Endometrium (tissue), 2 donors: ENCODE measurements around the gene PAK6.

Source experiments
- FAIRE-seq: peaks from 2 replicates; lab custom pipeline; 2012; peaks lifted over from hg19 to GRCh38; lab: Jason Lieb, UNC
- donor health status: control.
- donor health status: control.

Gene PAK6

DNA sequence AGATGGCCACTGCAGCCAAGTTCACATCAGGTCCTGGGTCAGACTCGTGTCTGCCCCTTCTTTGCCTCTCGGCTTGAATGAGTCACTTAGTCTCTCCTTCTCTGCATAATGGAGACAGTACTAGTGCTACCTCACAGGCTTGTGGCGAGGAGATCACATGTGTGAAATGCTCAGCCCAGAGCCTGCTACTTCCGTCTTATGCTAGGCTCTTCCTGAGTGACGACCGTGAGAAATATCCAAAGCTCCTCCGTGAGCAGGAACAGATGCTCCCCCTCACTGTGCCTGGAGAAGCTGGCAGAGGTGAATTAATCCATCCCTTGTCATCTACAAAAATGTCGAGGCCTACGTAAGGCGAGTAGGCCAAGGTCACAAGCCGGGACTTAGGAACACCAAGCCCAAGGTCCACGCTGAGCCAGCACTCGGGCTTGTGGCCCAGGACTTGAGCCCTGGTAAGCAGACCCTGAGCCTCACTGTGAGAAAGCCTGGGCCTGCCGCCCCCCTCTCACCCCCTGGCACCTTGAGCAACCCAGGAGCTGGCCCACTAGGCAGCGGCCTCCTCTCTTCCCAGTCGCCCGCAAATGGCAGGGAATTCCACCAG is 17.9 kb downstream of the PAK6 start:
- FAIRE-seq: no peak

GRCh38 chr15:40257656-40258450 is 19.0 kb downstream of the PAK6 start:
- FAIRE-seq: no peak

DNA sequence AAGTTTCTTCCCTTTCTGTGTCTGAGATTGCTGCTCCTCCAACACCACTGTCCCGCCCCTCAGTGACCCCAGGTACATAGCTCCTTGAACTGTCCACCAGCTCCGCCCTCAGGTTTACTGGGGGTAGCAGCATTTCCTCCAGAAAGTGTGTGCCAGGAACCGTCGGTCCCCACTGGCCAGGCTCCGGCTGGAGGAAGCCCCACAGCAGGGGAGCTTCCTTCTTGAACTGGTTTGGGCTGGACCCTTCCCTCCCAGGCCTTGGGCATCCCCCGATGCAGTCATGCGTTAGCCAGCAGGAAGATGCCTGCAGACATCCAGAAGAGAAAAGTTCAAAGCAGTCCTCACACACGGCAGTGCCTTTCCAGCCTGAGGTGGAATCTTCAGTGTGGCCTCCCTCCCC is 19.7 kb downstream of the PAK6 start:
- FAIRE-seq: no peak

DNA sequence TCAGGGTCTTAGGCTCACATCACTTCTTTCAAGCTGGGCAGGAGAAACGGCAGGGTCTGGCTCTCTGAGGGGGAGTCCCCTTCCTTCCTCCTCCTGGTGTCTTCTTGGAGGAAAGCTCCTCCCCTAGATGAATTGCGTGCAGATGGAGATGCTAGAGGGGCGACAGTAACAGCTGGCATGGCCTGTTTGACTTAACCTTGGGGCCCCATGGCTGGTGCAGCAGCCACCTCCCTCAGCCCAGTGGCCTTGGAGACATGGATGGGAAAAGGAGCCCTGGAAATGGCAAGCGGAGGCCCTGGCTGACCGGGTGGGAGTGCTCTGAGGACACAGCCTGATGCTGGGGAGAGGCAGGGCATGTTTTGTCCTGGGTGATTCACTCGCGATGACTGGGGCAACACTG is 20.2 kb downstream of the PAK6 start:
- no peak for FAIRE-seq

DNA sequence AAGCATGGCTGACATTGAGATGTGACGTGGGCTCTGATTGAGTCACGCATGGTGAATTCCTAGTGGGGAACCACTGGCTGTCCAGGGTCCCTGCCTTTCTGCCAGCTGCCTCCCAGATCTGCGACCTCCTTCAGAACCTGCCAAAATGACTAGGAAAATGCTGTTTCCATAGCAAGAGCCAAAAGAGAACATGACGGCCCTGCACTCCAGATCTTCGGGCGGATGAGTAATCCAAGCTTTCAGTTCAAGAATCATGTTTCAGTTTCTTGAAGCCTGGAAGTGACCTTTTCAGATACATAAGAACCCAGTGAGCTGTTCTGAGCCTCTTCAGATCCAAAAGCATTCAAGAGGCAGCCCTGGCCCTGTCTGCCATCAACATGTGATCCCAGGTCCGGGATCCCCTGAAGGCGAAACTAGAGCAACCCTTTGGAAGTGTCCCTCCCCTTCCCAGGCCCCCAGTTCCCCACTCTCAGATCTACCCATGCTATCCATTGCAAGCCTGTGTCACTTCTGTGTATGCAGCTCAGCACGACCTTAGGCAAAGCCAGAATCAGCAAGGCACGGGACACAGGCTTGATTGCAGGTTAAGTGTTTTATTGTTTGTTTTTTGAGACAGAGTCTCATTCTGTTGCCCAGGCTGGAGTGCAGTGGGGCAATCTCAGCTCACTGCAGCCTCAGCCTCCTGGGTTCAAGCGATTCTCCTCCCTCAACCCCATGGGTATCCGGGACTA is 24.3 kb downstream of the PAK6 start:
- FAIRE-seq: no peak

DNA sequence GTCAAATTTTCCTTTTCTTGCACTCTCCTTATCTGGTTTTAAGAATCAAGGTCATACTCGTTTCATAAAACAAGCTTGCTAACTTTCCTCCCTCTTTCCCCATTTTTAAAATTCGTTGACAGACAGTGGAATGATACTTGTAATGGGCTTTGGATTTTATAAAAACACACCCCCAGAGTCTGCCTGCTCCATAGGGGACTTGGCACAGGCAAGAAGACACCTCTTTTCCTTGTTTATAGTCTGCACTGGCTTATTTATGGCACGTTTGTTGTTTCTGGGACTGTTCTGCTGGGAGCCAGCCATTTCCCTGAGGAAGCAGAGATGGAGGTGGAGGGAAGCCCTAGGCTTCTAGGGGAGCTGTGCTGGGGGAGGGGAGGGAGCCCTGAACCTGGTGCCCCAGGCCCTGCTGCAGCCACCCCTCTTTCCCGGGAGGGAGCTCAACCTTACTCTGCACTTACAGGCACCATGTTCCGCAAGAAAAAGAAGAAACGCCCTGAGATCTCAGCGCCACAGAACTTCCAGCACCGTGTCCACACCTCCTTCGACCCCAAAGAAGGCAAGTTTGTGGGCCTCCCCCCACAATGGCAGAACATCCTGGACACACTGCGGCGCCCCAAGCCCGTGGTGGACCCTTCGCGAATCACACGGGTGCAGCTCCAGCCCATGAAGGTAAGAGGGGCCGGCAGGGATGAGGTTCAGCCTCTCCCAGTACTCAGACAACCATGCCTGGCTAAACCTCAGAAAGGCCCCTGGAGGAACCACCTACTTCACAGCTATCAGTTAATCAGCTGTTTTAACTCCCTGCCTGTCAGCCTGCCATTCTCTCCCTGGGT is 25.7 kb downstream of the PAK6 start:
- FAIRE-seq: no peak

GRCh38 chr15:40265355-40265754 is 26.5 kb downstream of the PAK6 start:
- FAIRE-seq: no peak

- no peak for FAIRE-seq
These were observed 27.0 kb downstream of the PAK6 start for GRCh38 chr15:40265875-40266274.

GRCh38 chr15:40266828-40267304 is 28.0 kb downstream of the PAK6 start:
- no peak for FAIRE-seq

DNA sequence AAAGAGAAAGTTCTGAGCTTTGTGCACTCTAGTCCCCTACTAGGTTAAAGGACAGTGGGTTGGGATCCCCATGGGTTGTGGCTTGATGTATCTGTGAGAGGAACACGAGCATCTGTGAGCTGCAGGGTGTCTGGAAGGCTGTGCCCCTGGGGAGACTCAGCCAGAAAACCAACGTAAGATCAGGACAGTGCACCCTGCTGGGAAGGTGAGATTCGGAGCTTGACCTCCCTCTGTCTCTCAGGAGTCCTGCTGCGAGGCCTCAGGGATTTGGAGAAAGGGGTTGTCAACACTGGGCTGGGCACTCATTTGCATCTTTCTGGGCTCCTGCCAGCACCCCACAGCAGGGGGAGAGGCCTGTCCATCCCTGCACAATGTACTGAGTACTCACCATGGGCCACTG is 28.8 kb downstream of the PAK6 start:
- no peak for FAIRE-seq

DNA sequence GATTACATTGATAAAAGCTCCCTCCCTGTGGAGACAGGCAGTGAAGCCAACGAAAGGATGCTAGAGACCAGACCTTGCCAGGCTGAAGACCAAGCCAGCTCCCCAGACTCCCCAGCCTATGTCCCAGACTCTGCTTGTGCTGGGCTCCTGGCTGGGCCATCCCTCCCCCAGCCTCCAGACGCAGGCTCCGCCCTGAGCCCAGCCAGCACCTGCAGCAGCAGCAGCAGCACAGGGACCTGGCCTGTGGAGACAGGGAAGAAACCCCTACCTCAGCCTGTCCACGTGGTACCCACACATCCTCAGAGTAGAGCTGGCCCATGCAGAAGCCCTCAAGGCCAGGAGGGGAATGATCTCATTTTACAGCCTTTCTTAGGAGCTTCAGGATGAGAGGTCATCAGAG is 30.7 kb downstream of the PAK6 start:
- no peak for FAIRE-seq

DNA sequence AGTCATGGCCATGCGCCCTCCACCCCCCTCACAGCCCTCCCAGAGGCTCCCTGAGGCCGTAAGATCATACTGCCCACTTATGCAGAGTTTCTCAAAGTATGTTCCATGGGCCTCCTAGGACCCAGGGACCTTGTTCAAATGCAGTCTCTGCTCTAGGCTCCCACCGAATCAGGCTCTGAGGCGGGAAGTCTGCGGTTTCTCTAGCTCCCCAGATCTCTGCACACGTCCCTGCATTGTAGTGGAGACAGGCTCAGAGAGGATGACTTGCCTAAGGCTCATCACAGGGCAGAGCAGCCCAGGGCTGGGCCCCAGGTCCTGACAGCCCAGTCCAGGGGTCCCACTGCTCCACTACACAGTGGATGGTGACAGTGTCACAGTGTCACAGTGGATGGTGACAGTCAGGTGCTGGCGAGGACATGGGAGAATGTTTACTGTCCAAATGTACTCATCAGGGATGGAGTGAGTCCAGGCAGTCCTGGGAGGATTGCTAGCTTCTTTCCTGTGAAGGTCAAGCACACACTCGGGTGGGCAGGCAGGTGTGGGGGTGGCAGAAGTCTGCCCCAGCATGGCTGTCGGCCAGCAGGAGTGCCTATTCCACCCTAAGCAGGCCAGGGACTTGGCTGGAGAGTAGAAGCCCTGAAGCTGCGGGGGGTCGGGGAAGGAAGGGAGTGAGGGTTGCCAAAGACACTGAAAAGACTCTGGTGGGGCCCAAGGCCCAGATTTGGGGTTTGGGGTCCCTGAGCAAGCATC is 31.6 kb downstream of the PAK6 start:
- no peak for FAIRE-seq

DNA sequence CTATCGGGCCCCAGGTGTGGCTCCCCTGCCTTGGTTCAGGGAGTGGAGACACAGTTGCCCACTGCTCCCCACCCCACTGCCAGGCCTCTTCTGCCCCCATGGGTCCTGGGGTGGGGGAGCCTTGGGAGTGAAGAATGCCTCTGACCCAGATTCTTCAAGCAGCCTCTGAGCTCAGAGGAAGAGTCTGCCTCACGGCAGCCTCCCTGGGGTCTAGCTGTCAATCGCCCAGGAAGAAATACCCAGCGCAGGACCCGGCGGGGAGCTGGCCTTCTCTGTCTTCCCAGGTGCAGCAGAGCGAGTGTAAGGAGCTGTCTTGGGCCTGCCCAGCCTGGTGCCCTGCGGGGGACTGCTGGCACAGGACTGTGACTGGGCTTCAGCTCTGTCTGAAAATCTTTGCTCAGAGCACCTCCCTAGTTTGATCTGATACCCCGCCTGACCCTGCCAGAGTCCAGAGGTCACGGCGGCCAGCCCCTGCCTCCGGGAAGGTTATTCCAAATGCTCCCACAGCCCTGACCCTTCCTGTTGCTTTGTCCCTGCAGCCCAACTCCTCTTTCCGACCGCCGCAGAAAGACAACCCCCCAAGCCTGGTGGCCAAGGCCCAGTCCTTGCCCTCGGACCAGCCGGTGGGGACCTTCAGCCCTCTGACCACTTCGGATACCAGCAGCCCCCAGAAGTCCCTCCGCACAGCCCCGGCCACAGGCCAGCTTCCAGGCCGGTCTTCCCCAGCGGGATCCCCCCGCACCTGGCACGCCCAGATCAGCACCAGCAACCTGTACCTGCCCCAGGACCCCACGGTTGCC is 33.0 kb downstream of the PAK6 start:
- FAIRE-seq: no peak

DNA sequence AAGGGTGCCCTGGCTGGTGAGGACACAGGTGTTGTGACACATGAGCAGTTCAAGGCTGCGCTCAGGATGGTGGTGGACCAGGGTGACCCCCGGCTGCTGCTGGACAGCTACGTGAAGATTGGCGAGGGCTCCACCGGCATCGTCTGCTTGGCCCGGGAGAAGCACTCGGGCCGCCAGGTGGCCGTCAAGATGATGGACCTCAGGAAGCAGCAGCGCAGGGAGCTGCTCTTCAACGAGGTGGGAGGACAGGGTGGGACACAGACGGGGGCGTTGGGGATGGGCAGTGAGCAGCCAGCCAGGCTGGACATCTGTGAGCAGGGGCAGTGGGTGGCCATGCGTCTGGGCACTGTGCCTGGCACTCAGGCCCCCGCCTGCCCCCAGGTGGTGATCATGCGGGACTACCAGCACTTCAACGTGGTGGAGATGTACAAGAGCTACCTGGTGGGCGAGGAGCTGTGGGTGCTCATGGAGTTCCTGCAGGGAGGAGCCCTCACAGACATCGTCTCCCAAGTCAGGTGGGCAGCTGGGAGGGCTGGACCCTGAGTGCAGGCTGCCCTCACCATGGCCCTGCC is 33.7 kb downstream of the PAK6 start:
- FAIRE-seq: no peak

- FAIRE-seq: no peak
These were observed 34.6 kb downstream of the PAK6 start for GRCh38 chr15:40273428-40273827.

GRCh38 chr15:40274350-40275274 is 35.7 kb downstream of the PAK6 start:
- FAIRE-seq: no peak

DNA sequence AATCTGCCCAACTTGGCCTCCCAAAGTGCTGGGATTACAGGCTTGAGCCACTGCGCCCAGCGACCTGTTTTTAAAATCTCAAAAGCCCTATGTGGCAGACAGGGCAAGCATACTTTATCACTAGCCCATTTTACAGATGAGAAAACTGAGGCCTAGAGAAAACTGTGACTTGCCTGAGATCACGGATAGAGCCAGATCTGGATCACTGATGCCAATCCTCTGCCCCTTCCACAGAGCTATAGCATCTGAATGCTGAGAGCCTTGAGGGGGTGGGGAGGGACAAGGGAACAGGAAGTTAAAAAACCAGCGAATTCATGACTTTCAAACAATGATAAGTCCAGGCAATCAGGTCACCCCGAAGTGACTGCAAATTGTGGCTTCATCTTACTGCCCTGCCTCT is 36.7 kb downstream of the PAK6 start:
- no peak for FAIRE-seq

DNA sequence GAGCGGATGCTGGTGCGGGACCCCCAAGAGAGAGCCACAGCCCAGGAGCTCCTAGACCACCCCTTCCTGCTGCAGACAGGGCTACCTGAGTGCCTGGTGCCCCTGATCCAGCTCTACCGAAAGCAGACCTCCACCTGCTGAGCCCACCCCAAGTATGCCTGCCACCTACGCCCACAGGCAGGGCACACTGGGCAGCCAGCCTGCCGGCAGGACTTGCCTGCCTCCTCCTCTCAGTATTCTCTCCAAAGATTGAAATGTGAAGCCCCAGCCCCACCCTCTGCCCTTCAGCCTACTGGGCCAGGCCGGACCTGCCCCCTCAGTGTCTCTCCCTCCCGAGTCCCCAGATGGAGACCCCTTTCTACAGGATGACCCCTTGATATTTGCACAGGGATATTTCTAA is 37.1 kb downstream of the PAK6 start:
- FAIRE-seq: no peak

GRCh38 chr15:40276927-40277326 is 38.1 kb downstream of the PAK6 start:
- FAIRE-seq: no peak
